ENCODE data around the gene KCNIP4. TPM values are rescaled to one million over a fixed set of nuclear protein-coding genes. Genes with fewer than 3 reads are reported as not detected.

KCNIP4 gene
- total and polyA plus RNA-seq, 2 of the 4 experiments (the other 2 are of a cell fraction), result not detected

DNA sequence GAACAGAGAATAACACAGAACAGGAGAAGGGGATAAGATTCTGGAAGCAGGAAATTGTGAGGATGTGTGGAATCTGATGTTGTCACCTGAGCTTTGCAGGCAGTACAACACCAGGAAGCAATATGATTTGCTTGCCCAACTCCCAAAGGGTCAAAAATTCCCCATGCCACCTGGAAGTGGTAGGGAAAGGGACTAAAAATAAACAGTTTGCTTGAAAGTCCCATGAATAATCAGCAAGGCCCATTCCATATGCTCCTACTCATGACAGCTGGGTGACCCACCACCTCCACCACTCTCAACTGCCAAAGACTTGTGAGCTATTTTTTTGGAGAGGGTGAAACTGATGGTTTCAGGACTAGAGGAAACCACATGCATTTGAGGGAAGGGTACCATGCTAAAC, 168.4 kb downstream of the KCNIP4 start:
- Histone ChIP-seq H3K4me1 (ENCODE audit: control insufficient read depth, insufficient read depth, low read length) (no peaks in the 10 kb centered on the region), H2BK5ac (ENCODE audit: low read depth, low read length, poor library complexity, severe bottlenecking) (no peak overlapping the region), H3K27me3 (ENCODE audit: control insufficient read depth, insufficient read depth, low read length) (no peaks in the 10 kb centered on the region), H3K56ac (ENCODE audit: extremely low read depth, insufficient read depth, low read length) (no peak overlapping the region), H4K5ac (ENCODE audit: low read depth, low read length) (no peak overlapping the region), H4K8ac (ENCODE audit: low read depth in 2 of 2, low read length in 2 of 2) (no peak overlapping the region), H3K14ac (replicated peaks; ENCODE audit: low read depth, low read length) (no peak overlapping the region), H2AK5ac (ENCODE audit: low read depth, low read length) (no peak overlapping the region), H2AK9ac (replicated peaks; ENCODE audit: low read depth, low read length, poor library complexity) (no peak overlapping the region), H4K20me1 (ENCODE audit: insufficient read depth, low read length) (no peaks in the 10 kb centered on the region), H2BK15ac (ENCODE audit: low read depth, low read length) (no peak overlapping the region), H2AFZ (replicated peaks; ENCODE audit: low read length, poor library complexity) (no peak overlapping the region), H2BK120ac (ENCODE audit: low read depth, low read length) (no peak overlapping the region), H3K18ac (ENCODE audit: low read depth, low read length) (no peak overlapping the region), H3K9ac (ENCODE audit: low read depth, low read length) (no peak overlapping the region), H3K4me2 (ENCODE audit: low read depth, low read length) (no peak overlapping the region), H3K23ac (ENCODE audit: low read depth, low read length) (no peak overlapping the region), H3K27ac (ENCODE audit: insufficient read depth, low read length) (no peak overlapping the region), H3K36me3 (ENCODE audit: control insufficient read depth, insufficient read depth, low read length) (no peaks in the 10 kb centered on the region), H3K9me3 (ENCODE audit: control insufficient read depth, insufficient read depth, low read length) (no peaks in the 10 kb centered on the region), H3K79me1 (ENCODE audit: low read depth in 1 of 2, low read length in 2 of 2) (no peaks in the 10 kb centered on the region), H2BK20ac (ENCODE audit: low read depth, low read length) (no peak overlapping the region), H3K4ac (ENCODE audit: low read depth, low read length) (no peak overlapping the region), H4K91ac (ENCODE audit: insufficient read depth, low read depth, low read length) (no peak overlapping the region), H3K4me3 (ENCODE audit: insufficient read depth, low read depth, low read length) (no peak overlapping the region), H3K9me1 (ENCODE audit: insufficient read depth, low read length) (no peaks in the 10 kb centered on the region)
- ChIA-PET CTCF (interaction anchor here (1.4 kb wide), 1 partner anchor 9 kb away, joined by 5 read pairs; no protein-coding TSS in a partner anchor), POLR2A (ENCODE audit: unreplicated experiment) (no interaction called here)
- TF ChIP-seq, protein P1, sequence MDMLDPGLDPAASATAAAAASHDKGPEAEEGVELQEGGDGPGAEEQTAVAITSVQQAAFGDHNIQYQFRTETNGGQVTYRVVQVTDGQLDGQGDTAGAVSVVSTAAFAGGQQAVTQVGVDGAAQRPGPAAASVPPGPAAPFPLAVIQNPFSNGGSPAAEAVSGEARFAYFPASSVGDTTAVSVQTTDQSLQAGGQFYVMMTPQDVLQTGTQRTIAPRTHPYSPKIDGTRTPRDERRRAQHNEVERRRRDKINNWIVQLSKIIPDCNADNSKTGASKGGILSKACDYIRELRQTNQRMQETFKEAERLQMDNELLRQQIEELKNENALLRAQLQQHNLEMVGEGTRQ (IDR thresholded peaks at IDR 0.05; ENCODE audit: low read depth, low read length), result no peak
- TF ChIP-seq MXI1 (IDR thresholded peaks at IDR 0.05; ENCODE audit: borderline replicate concordance, low read depth, low read length), result no peak
- TF ChIP-seq NFE2L2 (IDR thresholded peaks at IDR 0.05; ENCODE audit: low read depth, low read length), result no peak
- TF ChIP-seq RFX5 (IDR thresholded peaks at IDR 0.05; ENCODE audit: low read depth, low read length), result no peak
- TF ChIP-seq RAD21 (IDR thresholded peaks at IDR 0.05; ENCODE audit: low read length), result no peak
- TF ChIP-seq, protein P2, sequence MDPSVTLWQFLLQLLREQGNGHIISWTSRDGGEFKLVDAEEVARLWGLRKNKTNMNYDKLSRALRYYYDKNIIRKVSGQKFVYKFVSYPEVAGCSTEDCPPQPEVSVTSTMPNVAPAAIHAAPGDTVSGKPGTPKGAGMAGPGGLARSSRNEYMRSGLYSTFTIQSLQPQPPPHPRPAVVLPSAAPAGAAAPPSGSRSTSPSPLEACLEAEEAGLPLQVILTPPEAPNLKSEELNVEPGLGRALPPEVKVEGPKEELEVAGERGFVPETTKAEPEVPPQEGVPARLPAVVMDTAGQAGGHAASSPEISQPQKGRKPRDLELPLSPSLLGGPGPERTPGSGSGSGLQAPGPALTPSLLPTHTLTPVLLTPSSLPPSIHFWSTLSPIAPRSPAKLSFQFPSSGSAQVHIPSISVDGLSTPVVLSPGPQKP (IDR thresholded peaks at IDR 0.05; ENCODE audit: borderline replicate concordance, low read depth, low read length), result no peak
- TF ChIP-seq CEBPB (IDR thresholded peaks at IDR 0.05; ENCODE audit: low read depth, low read length), result no peak
- no peak for TF ChIP-seq SMC3 (IDR thresholded peaks at IDR 0.05; ENCODE audit: low read depth, low read length)
- no peak for TF ChIP-seq FOS (IDR thresholded peaks at IDR 0.05; ENCODE audit: low read depth, low read length)
- TF ChIP-seq, protein P3, sequence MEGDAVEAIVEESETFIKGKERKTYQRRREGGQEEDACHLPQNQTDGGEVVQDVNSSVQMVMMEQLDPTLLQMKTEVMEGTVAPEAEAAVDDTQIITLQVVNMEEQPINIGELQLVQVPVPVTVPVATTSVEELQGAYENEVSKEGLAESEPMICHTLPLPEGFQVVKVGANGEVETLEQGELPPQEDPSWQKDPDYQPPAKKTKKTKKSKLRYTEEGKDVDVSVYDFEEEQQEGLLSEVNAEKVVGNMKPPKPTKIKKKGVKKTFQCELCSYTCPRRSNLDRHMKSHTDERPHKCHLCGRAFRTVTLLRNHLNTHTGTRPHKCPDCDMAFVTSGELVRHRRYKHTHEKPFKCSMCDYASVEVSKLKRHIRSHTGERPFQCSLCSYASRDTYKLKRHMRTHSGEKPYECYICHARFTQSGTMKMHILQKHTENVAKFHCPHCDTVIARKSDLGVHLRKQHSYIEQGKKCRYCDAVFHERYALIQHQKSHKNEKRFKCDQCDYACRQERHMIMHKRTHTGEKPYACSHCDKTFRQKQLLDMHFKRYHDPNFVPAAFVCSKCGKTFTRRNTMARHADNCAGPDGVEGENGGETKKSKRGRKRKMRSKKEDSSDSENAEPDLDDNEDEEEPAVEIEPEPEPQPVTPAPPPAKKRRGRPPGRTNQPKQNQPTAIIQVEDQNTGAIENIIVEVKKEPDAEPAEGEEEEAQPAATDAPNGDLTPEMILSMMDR (conservative IDR thresholded peaks at IDR 0.05; ENCODE audit: low read depth, low read length), result no peak
- no peak for TF ChIP-seq MAZ (IDR thresholded peaks at IDR 0.05; ENCODE audit: borderline replicate concordance, low read depth, low read length)
- BruUV-seq (replicated peaks), result no TSS peak
- ATAC-seq (ENCODE audit: low read depth), result peak; percentile 37; the same call in 1 of the 2 replicates
- intact Hi-C loops (cut with micrococcal nuclease) (loop anchor here (10.0 kb wide), 1 partner anchor 455 kb away; no protein-coding TSS in a partner anchor), in situ Hi-C loops (cut with MboI; ENCODE audit: low sequenced_read_pairs) (loop anchor here (5.0 kb wide), 1 partner anchor 607 kb away; no protein-coding TSS in a partner anchor), dilution Hi-C loops (cut with HindIII; ENCODE audit: low sequenced_read_pairs, unreplicated experiment) (no loop called here)
- DNase-seq, result peak; percentile 41
